Esophagus squamous epithelium (tissue), 5 donors: Measurements from ENCODE around the gene GLIPR1L1. TPM values are rescaled to one million over a fixed set of nuclear protein-coding genes. Genes with fewer than 3 reads are reported as not detected.

ENCODE experiments used
- DNase-seq: peaks from one replicate; lab custom pipeline; 2025; lab: John Stamatoyannopoulos, UW
- H3K27ac ChIP-seq, 4 donors: fragments of 200-600 bp; sonication (generic); one replicate each; pipeline ENCODE4 v1.5.1; 2016 to 2019; ENCODE audit warnings: mild to moderate bottlenecking in 1 of 4
- H3K27me3 ChIP-seq, 4 donors: fragments of 200-600 bp; sonication (generic); 1 replicate in 3 of 4; 2 replicates in 1 of 4; pipeline versions ENCODE4 v1.5.1 to v1.6.0; 2017 to 2021; ENCODE audit warnings: antibody characterized with exemption in 1 of 4
- H3K36me3 ChIP-seq, 3 donors: fragments of 200-600 bp; sonication (generic); one replicate each; pipeline ENCODE4 v1.5.1; 2016 to 2019
- H3K4me1 ChIP-seq, 3 donors: fragments of 200-600 bp; sonication (generic); one replicate each; pipeline ENCODE4 v1.5.1; 2017 to 2019
- H3K4me3 ChIP-seq, 4 donors: fragments of 200-600 bp; sonication (generic); 1 replicate in 3 of 4; 2 replicates in 1 of 4; pipeline ENCODE4 v1.5.1; 2016 to 2019; ENCODE audit warnings: mild to moderate bottlenecking in 2 of 4, moderate library complexity in 1 of 4
- H3K9me3 ChIP-seq, 3 donors: fragments of 200-600 bp; sonication (generic); one replicate each; pipeline ENCODE4 v1.5.1; 2016 to 2019
- CTCF ChIP-seq, 6 experiments: fragments of 450-650 bp in 4 of 6; fragments of 200-600 bp in 2 of 6; sonication (generic) in 2 of 6; IDR thresholded peaks; one replicate each; pipeline ENCODE4 v1.5.1; 2016 to 2019; ENCODE audit warnings: antibody characterized with exemption in 6 of 6, mild to moderate bottlenecking in 4 of 6, moderate library complexity in 4 of 6
- POLR2A ChIP-seq, 4 donors: fragments of 450-650 bp; IDR thresholded peaks; one replicate each; pipeline ENCODE4 v1.6.1; 2017; ENCODE audit warnings: antibody characterized with exemption in 4 of 4, mild to moderate bottlenecking in 4 of 4, moderate library complexity in 3 of 4
- WGBS, 2 donors: methylation state at CpG; one replicate each; pipeline ENCODE4 v1.1.5; 2018; 5-methylcytosine and 5-hydroxymethylcytosine counted together
- intact Hi-C: fragments of 100-400 bp; cut with DNase I; formaldehyde crosslinking; loops from one replicate; pipeline ENCODE4 v1.15.0; 2022
- total RNA-seq, 4 donors: library from RNA; depleted of rRNA; stranded (reverse); fragments of >200 nt; gene quantifications; one replicate each; pipeline ENCODE4 v1.1.0, GENCODE V29; 2016
- donor health status: DM: yes; HTN: yes; CAD: no.

GLIPR1L1 gene
- total RNA-seq, 4 donors from 2014 or later: not detected

- no peaks in the 10 kb centered on the region for H3K9me3 ChIP-seq
- intact Hi-C loops: no loop called here
- no peaks in the 10 kb centered on the region for H3K27me3 ChIP-seq
- no peak for TF ChIP-seq CTCF (IDR thresholded peaks at IDR 0.05)
- TF ChIP-seq POLR2A (IDR thresholded peaks at IDR 0.05): no peak
- WGBS, 2 donors: 73 to 76% methylated on average over 3 of the region's 3 CpGs
- H3K4me1 ChIP-seq: no peaks in the 10 kb centered on the region
- no peaks in the 10 kb centered on the region for H3K36me3 ChIP-seq
- DNase-seq: no peak
- H3K27ac ChIP-seq: no peak overlapping the region
- no peak overlapping the region for H3K4me3 ChIP-seq
These were observed 39.7 kb upstream of the GLIPR1L1 start for GRCh38 chr12:75294797-75295196.

GRCh38 chr12:75302225-75302624 is 32.2 kb upstream of the GLIPR1L1 start:
- Histone ChIP-seq H3K4me3 (no peak overlapping the region), H3K27me3 (no peaks in the 10 kb centered on the region), H3K27ac (no peak overlapping the region), H3K36me3 (peaks cover 0 to 15% (median 0%) of the 10 kb centered on the region in 3 donors), H3K4me1 (no peaks in the 10 kb centered on the region), H3K9me3 (no peaks in the 10 kb centered on the region)
- 85 to 92% methylated on average over 2 of the region's 2 CpGs for WGBS, 2 donors
- intact Hi-C loops: no loop called here
- TF ChIP-seq POLR2A (IDR thresholded peaks at IDR 0.05) (no peak), CTCF (IDR thresholded peaks at IDR 0.05) (no peak)
- no peak for DNase-seq

GRCh38 chr12:75302781-75303180 is 31.7 kb upstream of the GLIPR1L1 start:
- TF ChIP-seq POLR2A (IDR thresholded peaks at IDR 0.05) (no peak), CTCF (IDR thresholded peaks at IDR 0.05) (no peak)

GRCh38 chr12:75305412-75306332 is 28.8 kb upstream of the GLIPR1L1 start:
- Histone ChIP-seq H3K9me3 (no peaks in the 10 kb centered on the region), H3K27ac (no peak overlapping the region), H3K36me3 (peaks cover 0 to 20% (median 0%) of the 10 kb centered on the region in 3 donors), H3K4me3 (no peak overlapping the region), H3K27me3 (no peaks in the 10 kb centered on the region), H3K4me1 (peaks cover 0 to 5% (median 0%) of the 10 kb centered on the region in 3 donors)
- DNase-seq: no peak
- no peak for TF ChIP-seq POLR2A (IDR thresholded peaks at IDR 0.05)
- 96 to 98% methylated on average over 25 to 36 of the region's 56 CpGs for WGBS, 2 donors
- intact Hi-C loops: no loop called here

More at GRCh38 chr12:75302781-75303180, 31.7 kb upstream of the GLIPR1L1 start:
- Histone ChIP-seq H3K9me3 (no peaks in the 10 kb centered on the region), H3K27me3 (no peaks in the 10 kb centered on the region), H3K36me3 (peaks cover 0 to 15% (median 0%) of the 10 kb centered on the region in 3 donors), H3K4me3 (no peak overlapping the region), H3K27ac (no peak overlapping the region), H3K4me1 (no peaks in the 10 kb centered on the region)
- DNase-seq: no peak
- intact Hi-C loops: no loop called here

GRCh38 chr12:75308279-75308678 is 26.2 kb upstream of the GLIPR1L1 start:
- no peak overlapping the region for H3K4me3 ChIP-seq
- 71 to 79% methylated on average over 2 of the region's 2 CpGs for WGBS, 2 donors
- intact Hi-C loops: no loop called here
- H3K27me3 ChIP-seq: no peaks in the 10 kb centered on the region
- no peak for DNase-seq
- no peaks in the 10 kb centered on the region for H3K9me3 ChIP-seq
- H3K36me3 ChIP-seq: peaks cover 0 to 20% (median 0%) of the 10 kb centered on the region in 3 donors
- peaks cover 0 to 10% (median 0%) of the 10 kb centered on the region in 3 donors for H3K4me1 ChIP-seq
- H3K27ac ChIP-seq: no peak overlapping the region
- TF ChIP-seq POLR2A (IDR thresholded peaks at IDR 0.05) (no peak), CTCF (IDR thresholded peaks at IDR 0.05) (no peak)
